ENCODE data around the gene SCAF4.

DNA sequence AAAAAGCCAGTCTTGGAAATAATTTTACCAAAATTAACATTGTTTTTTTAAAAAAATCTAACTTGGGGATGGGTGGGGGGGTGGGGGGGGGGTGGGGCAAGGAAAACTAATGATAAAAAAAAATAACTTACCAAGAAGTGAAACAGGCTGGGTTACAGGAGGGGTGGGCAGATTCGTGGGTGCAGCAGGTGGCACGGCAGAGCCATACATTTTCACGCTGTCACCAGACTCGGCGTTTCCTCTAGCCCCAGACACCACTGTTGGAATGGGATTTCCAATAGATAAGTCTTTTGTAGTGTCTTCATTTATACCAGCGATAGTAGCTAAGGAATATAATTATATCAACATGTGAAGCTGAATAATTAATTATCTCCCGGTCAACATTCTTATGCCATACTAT, 47.0 kb downstream of the SCAF4 start:
- TF ChIP-seq, protein P1, sequence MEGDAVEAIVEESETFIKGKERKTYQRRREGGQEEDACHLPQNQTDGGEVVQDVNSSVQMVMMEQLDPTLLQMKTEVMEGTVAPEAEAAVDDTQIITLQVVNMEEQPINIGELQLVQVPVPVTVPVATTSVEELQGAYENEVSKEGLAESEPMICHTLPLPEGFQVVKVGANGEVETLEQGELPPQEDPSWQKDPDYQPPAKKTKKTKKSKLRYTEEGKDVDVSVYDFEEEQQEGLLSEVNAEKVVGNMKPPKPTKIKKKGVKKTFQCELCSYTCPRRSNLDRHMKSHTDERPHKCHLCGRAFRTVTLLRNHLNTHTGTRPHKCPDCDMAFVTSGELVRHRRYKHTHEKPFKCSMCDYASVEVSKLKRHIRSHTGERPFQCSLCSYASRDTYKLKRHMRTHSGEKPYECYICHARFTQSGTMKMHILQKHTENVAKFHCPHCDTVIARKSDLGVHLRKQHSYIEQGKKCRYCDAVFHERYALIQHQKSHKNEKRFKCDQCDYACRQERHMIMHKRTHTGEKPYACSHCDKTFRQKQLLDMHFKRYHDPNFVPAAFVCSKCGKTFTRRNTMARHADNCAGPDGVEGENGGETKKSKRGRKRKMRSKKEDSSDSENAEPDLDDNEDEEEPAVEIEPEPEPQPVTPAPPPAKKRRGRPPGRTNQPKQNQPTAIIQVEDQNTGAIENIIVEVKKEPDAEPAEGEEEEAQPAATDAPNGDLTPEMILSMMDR (IDR thresholded peaks at IDR 0.05) = no peak
- no peak for TF ChIP-seq POLR2A (IDR thresholded peaks at IDR 0.05)
